HepG2 (cell line): Measurements from ENCODE around the gene VPS11. TPM values are rescaled to one million over a fixed set of nuclear protein-coding genes. Genes with fewer than 3 reads are reported as not detected.
A peak's percentile ranks its signal among the peaks of the same experiment; 100 is the strongest.

ENCODE experiments used
- FLYWCH1 ChIP-seq: sonication (generic); formaldehyde crosslinking; IDR thresholded peaks from 2 replicates; pipeline ENCODE4 v1.8.1; 2023; ENCODE audit warnings: mild to moderate bottlenecking, missing genetic modification reagents
- GLI4 ChIP-seq: sonication (generic); formaldehyde crosslinking; IDR thresholded peaks from 2 replicates; pipeline ENCODE4 v1.5.1; 2020; ENCODE audit warnings: missing genetic modification reagents, mild to moderate bottlenecking, moderate library complexity, borderline replicate concordance
- HNF1A ChIP-seq, 2 experiments: sonication (generic) in 1 of 2; formaldehyde crosslinking in 1 of 2; IDR thresholded peaks; 2 replicates each; pipeline versions ENCODE4 v1.4.0 to v1.6.1; 2016 to 2020; ENCODE audit warnings: borderline replicate concordance in 1 of 2, low read depth in 1 of 2, mild to moderate bottlenecking in 1 of 2, missing genetic modification reagents in 1 of 2
- MLXIP ChIP-seq: sonication (generic); formaldehyde crosslinking; IDR thresholded peaks from 2 replicates; pipeline ENCODE4 v1.9.0; 2021; ENCODE audit warnings: missing genetic modification reagents, borderline replicate concordance
- MTERF4 ChIP-seq: sonication (generic); formaldehyde crosslinking; IDR thresholded peaks from 2 replicates; pipeline ENCODE4 v1.8.0; 2023; ENCODE audit warnings: mild to moderate bottlenecking, missing genetic modification reagents
- RCOR2 ChIP-seq: IDR thresholded peaks from 2 replicates; pipeline ENCODE4 v1.6.1; 2016; ENCODE audit warnings: missing biosample characterization, missing genetic modification reagents
- REL ChIP-seq: sonication (generic); formaldehyde crosslinking; conservative IDR thresholded peaks from 2 replicates; pipeline ENCODE4 v1.8.0; 2022; ENCODE audit warnings: mild to moderate bottlenecking, missing genetic modification reagents, moderate library complexity
- SAP130 ChIP-seq: IDR thresholded peaks from 2 replicates; pipeline ENCODE4 v1.6.1; 2016; ENCODE audit warnings: low read depth
- TERF1 ChIP-seq: sonication (generic); formaldehyde crosslinking; IDR thresholded peaks from 2 replicates; pipeline ENCODE4 v1.8.0; 2022; ENCODE audit warnings: mild to moderate bottlenecking, missing genetic modification reagents, moderate library complexity
- YY1 ChIP-seq: IDR thresholded peaks from 2 replicates; pipeline ENCODE4 v1.6.1; 2011; ENCODE audit warnings: low read length, low read depth, moderate library complexity, mild to moderate bottlenecking; ENCODE audit not compliant: insufficient read depth, insufficient replicate concordance
- ZNF17 ChIP-seq: sonication (generic); formaldehyde crosslinking; IDR thresholded peaks from 2 replicates; pipeline ENCODE4 v1.5.0; 2020; ENCODE audit warnings: mild to moderate bottlenecking, missing genetic modification reagents
- ZNF264 ChIP-seq: sonication (generic); formaldehyde crosslinking; IDR thresholded peaks from 2 replicates; pipeline ENCODE4 v1.4.0; 2020; ENCODE audit warnings: missing genetic modification reagents
- ZNF3 ChIP-seq: IDR thresholded peaks from 2 replicates; pipeline ENCODE4 v1.7.0; 2017; ENCODE audit warnings: inconsistent platforms
- ZNF431 ChIP-seq: sonication (generic); formaldehyde crosslinking; IDR thresholded peaks from 2 replicates; pipeline ENCODE4 v1.9.0; 2022; ENCODE audit warnings: missing genetic modification reagents, low read depth, mild to moderate bottlenecking, borderline replicate concordance
- ZNF567 ChIP-seq: sonication (generic); formaldehyde crosslinking; IDR thresholded peaks from 2 replicates; pipeline ENCODE4 v1.8.1; 2023; ENCODE audit warnings: mild to moderate bottlenecking, missing genetic modification reagents, borderline replicate concordance
- ZNF747 ChIP-seq: sonication (generic); formaldehyde crosslinking; IDR thresholded peaks from 2 replicates; pipeline ENCODE4 v1.8.1; 2023; ENCODE audit warnings: missing genetic modification reagents, mild to moderate bottlenecking, borderline replicate concordance
- polyA plus RNA-seq, 8 experiments: library from polyadenylated mRNA; depleted of rRNA in 3 of 8; stranded (reverse) in 7 of 8; unstranded in 1 of 8; fragments of >200 nt; fragmentation: Illumina TruSeq in 4 of 8; extraction: Trizol in 4 of 8; gene quantifications; 2 replicates each; pipeline versions ENCODE4 v1.2.1 to v1.2.3, GENCODE V29; 2011 to 2016; ENCODE audit warnings: low read depth in 4 of 8, missing spikeins in 1 of 8, mixed read lengths in 1 of 8; ENCODE audit not compliant: insufficient read depth in 1 of 8
- total RNA-seq, 5 experiments: library from RNA; depleted of rRNA; stranded (reverse); fragments of >200 nt; fragmentation: Illumina TruSeq; extraction: Trizol; gene quantifications; 2 replicates each; pipeline ENCODE4 v1.2.3, GENCODE V29; 2016; ENCODE audit warnings: low read depth in 1 of 5
- TF ChIP-seq, protein P1 (sequence below): sonication (generic); formaldehyde crosslinking; IDR thresholded peaks from 2 replicates; pipeline ENCODE4 v1.5.0; 2020; ENCODE audit warnings: mild to moderate bottlenecking, missing genetic modification reagents

Gene VPS11
- total and polyA plus RNA-seq, 2 of the 13 experiments (the other 11 are each of a cell fraction or from before 2014, with no cell fraction given), result 13.7 to 21.6 TPM

DNA sequence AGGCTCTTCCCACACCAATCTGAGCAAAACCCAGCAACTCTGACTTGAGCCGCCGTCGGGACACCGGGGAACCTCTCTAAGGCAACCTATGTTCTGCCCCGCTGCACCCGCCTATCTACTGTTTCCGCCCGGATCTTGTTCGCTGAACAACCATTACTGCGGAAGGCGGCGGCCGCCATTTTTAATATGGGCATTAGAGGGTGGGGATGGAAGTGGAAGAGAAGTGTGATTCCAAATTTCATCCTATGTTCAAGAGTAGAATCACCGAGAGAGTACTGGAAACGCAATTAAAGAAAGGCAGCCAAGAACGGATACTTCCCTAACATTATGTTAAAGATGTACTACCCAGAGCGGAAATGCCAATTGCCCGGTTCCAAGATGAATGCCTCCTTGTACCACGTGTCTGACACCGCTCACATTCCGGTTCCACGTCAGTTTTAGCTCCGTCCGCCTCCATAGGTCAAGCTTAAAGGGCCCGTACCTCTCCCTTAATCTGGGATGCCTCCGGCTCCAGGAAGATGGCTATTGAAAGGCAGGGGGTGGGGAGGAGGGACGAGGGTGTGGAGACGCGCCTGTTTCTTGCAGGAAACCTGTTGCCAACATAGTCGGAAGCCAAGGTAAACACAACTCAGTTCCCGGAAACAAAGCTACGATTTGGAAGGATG is 34.3 kb downstream of the VPS11 start, which contains the start of gene DPAGT1 (continued):
- TF ChIP-seq, protein P1, sequence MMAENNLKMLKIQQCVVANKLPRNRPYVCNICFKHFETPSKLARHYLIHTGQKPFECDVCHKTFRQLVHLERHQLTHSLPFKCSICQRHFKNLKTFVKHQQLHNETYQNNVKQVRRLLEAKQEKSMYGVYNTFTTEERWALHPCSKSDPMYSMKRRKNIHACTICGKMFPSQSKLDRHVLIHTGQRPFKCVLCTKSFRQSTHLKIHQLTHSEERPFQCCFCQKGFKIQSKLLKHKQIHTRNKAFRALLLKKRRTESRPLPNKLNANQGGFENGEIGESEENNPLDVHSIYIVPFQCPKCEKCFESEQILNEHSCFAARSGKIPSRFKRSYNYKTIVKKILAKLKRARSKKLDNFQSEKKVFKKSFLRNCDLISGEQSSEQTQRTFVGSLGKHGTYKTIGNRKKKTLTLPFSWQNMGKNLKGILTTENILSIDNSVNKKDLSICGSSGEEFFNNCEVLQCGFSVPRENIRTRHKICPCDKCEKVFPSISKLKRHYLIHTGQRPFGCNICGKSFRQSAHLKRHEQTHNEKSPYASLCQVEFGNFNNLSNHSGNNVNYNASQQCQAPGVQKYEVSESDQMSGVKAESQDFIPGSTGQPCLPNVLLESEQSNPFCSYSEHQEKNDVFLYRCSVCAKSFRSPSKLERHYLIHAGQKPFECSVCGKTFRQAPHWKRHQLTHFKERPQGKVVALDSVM, result 0 out of 2 replicates have a peak, but pooled peaks have one; percentile 32
- TF ChIP-seq RCOR2 (CRISPR knock-in tag) (no peak), MTERF4 (CRISPR knock-in tag) (peak; percentile 60; the same call in 1 of the 2 replicates), ZNF567 (CRISPR knock-in tag) (no peak), ZNF17 (CRISPR knock-in tag) (no peak), ZNF431 (no peak; the same call in 1 of the 2 replicates), GLI4 (no peak), ZNF3 (CRISPR knock-in tag) (no peak), ZNF747 (CRISPR knock-in tag) (no peak; the same call in 1 of the 2 replicates), YY1 (peak; percentile 98), ZNF264 (CRISPR knock-in tag) (no peak), TERF1 (CRISPR knock-in tag) (no peak), MLXIP (CRISPR knock-in tag) (no peak), FLYWCH1 (CRISPR knock-in tag) (no peak), SAP130 (CRISPR knock-in tag) (peak; percentile 82), HNF1A (IDR thresholded peaks at IDR 0.05; ENCODE audit: low read depth) (no peak), HNF1A (CRISPR knock-in tag; IDR thresholded peaks at IDR 0.05; ENCODE audit: borderline replicate concordance) (no peak; the same call in 1 of the 2 replicates), REL (CRISPR knock-in tag) (no peak)
